ENCODE data around the gene RAB11FIP5.

Gene RAB11FIP5

GRCh38 chr2:73112913-73113854, at the start of gene RAB11FIP5:
RAB11FIP5 (minus strand) TSS chr2:73112948; CDS start chr2:73112777, 171 bp downstream.
- TF ChIP-seq CTCF (IDR thresholded peaks at IDR 0.05; ENCODE audit: insufficient read depth, low read length, missing control alignments): no peak
- ChIA-PET POLR2A (interaction anchor here (1.2 to 2.3 kb wide), 3 partner anchors 16 to 49 kb away, joined by 3 to 12 read pairs (median 5); no protein-coding TSS in a partner anchor), CTCF (interaction anchor here (0.6 to 2.6 kb wide), 10 partner anchors 8 to 225 kb away, joined by 3 to 17 read pairs (median 5); no protein-coding TSS in a partner anchor)
- no peak for DNase-seq (ENCODE audit: low read depth, low spot score)
- peak within 1 kb of the TSS; percentile 83 for H3K4me3 ChIP-seq (ENCODE audit: low read depth, low read length)

GRCh38 chr2:73156539-73157124, 43.9 kb upstream of the RAB11FIP5 start:
- no peak for DNase-seq (ENCODE audit: low read depth, low spot score)
- peak; percentile 96 for TF ChIP-seq CTCF (IDR thresholded peaks at IDR 0.05; ENCODE audit: insufficient read depth, low read length, missing control alignments)
- POLR2A ChIA-PET: interaction anchor here (1.5 kb wide), 1 partner anchor 67 kb away, joined by 4 read pairs; no protein-coding TSS in a partner anchor
- peak overlapping the region; percentile 44 for H3K4me3 ChIP-seq (ENCODE audit: low read depth, low read length)
- CTCF ChIA-PET: interaction anchor here (0.6 to 11.2 kb wide), 49 partner anchors 8 to 273 kb away, joined by 3 to 502 read pairs (median 6); partner anchors contain the start of genes EMX1, RAB11FIP5, SFXN5 and SPR

- no peak overlapping the region for H3K4me3 ChIP-seq (ENCODE audit: low read depth, low read length)
- ChIA-PET CTCF (interaction anchor here (0.9 to 6.0 kb wide), 5 partner anchors 9 to 250 kb away, joined by 3 to 49 read pairs (median 4); no protein-coding TSS in a partner anchor), POLR2A (no interaction called here)
- TF ChIP-seq CTCF (IDR thresholded peaks at IDR 0.05; ENCODE audit: insufficient read depth, low read length, missing control alignments): no peak
- DNase-seq (ENCODE audit: low read depth, low spot score): no peak
These were observed 30.2 kb upstream of the RAB11FIP5 start for GRCh38 chr2:73142937-73143336.

GRCh38 chr2:73141896-73142295, 29.1 kb upstream of the RAB11FIP5 start:
- no peak for DNase-seq (ENCODE audit: low read depth, low spot score)
- ChIA-PET POLR2A (no interaction called here), CTCF (interaction anchor here (1.1 to 6.0 kb wide), 4 partner anchors 14 to 249 kb away, joined by 3 to 49 read pairs (median 4); no protein-coding TSS in a partner anchor)

GRCh38 chr2:73135236-73135635, 22.5 kb upstream of the RAB11FIP5 start:
- H3K4me3 ChIP-seq (ENCODE audit: low read depth, low read length): no peak overlapping the region
- POLR2A ChIA-PET: no interaction called here
- no peak for TF ChIP-seq CTCF (IDR thresholded peaks at IDR 0.05; ENCODE audit: insufficient read depth, low read length, missing control alignments)
- CTCF ChIA-PET: interaction anchor here (1.0 to 2.6 kb wide), 7 partner anchors 12 to 272 kb away, joined by 3 to 11 read pairs (median 4); no protein-coding TSS in a partner anchor
- no peak for DNase-seq (ENCODE audit: low read depth, low spot score)

More at GRCh38 chr2:73141896-73142295, 29.1 kb upstream of the RAB11FIP5 start:
- no peak overlapping the region for H3K4me3 ChIP-seq (ENCODE audit: low read depth, low read length)
- no peak for TF ChIP-seq CTCF (IDR thresholded peaks at IDR 0.05; ENCODE audit: insufficient read depth, low read length, missing control alignments)

Measured in AG04449 (cell line).